Naive thymus-derived CD8-positive, alpha-beta T cell (primary cell): ENCODE results near the gene MN1. TPM values are rescaled to one million over a fixed set of nuclear protein-coding genes. Genes with fewer than 3 reads are reported as not detected.

Experiments
- ATAC-seq, 2 donors: fragments of 150-1000 bp; cut with Tn5 transposase in 1 of 2; sonication (Bioruptor Pico), chemical (Tn5 transposase) in 1 of 2; 1 replicate in 1 of 2; 2 replicates in 1 of 2; pipeline ENCODE4 v1.10.0; 2021; ENCODE audit warnings: mild to moderate bottlenecking in 2 of 2, moderate library complexity in 2 of 2
- POLR2A ChIA-PET: fragments of 350-600 bp; sonication (Branson Sonifier 250); formaldehyde crosslinking; loops from one replicate; lab custom pipeline; 2021; ENCODE audit warnings: antibody characterized with exemption; lab: Charles Lee
- DNase-seq, 10 donors: peaks; one replicate each; pipeline versions ENCODE4 v3.0.0 to v3.0.0-alpha.2; 2020 to 2022
- H3K27ac Mint-ChIP-seq, 10 donors: one replicate each; pipeline ENCODE4 v1.8.0; 2020 to 2022; ENCODE audit warnings: mild to moderate bottlenecking in 10 of 10, mixed read lengths in 10 of 10, moderate library complexity in 4 of 10, inconsistent platforms in 1 of 10
- H3K27me3 Mint-ChIP-seq, 5 donors: one replicate each; pipeline ENCODE4 v1.8.0; 2021 to 2022; ENCODE audit warnings: mixed read lengths in 5 of 5
- H3K36me3 Mint-ChIP-seq, 3 donors: one replicate each; pipeline ENCODE4 v1.8.0; 2020 to 2022; ENCODE audit warnings: mixed read lengths in 3 of 3, mild to moderate bottlenecking in 2 of 3, inconsistent platforms in 1 of 3
- H3K4me1 Mint-ChIP-seq, 4 donors: one replicate each; pipeline ENCODE4 v1.8.0; 2021 to 2022; ENCODE audit warnings: mixed read lengths in 4 of 4
- H3K4me3 Mint-ChIP-seq, 10 donors: one replicate each; pipeline ENCODE4 v1.8.0; 2020 to 2022; ENCODE audit warnings: mild to moderate bottlenecking in 10 of 10, mixed read lengths in 10 of 10, moderate library complexity in 6 of 10, inconsistent platforms in 1 of 10
- H3K9me3 Mint-ChIP-seq, 9 donors: one replicate each; pipeline ENCODE4 v1.8.0; 2020 to 2022; ENCODE audit warnings: mixed read lengths in 9 of 9, mild to moderate bottlenecking in 3 of 9, inconsistent platforms in 1 of 9, moderate library complexity in 1 of 9
- polyA plus RNA-seq, 3 donors: library from polyadenylated mRNA; unstranded; fragments of 300-500 nt; fragmentation: Illumina TruSeq; gene quantifications; one replicate each; pipeline ENCODE4 v1.2.3, GENCODE V29; 2021
- total RNA-seq, 8 experiments: library from RNA in 2 of 8; stranded (reverse) in 2 of 8; gene quantifications; one replicate each; pipeline ENCODE4 v1.2.3 and lab custom pipeline; 2021 to 2026

The MN1 gene
- total and polyA plus RNA-seq, 5 experiments from 2014 or later: 0.10 to 0.39 (median 0.22) TPM; not detected in 2

DNA sequence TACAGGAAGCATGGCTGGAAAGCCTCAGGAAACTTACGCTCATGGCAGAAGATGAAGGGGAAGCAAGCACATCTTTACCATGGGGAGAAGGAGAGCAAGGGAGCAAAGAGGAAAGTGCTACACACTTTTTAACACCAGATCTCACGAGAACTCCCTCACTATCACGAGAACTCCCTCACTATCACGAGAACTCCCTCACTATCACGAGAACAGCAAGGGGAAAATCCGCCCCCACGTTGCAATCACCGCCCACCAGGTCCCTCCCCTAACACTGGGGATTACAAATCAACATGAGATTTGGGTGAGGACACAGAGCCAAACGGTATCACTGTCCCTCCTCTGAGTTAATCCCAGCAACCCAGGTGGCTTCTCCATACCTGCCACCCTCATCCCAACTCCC is 84.5 kb downstream of the MN1 start:
- H3K36me3 Mint-ChIP-seq: no peaks in the 10 kb centered on the region
- no peak overlapping the region for H3K27ac Mint-ChIP-seq

DNA sequence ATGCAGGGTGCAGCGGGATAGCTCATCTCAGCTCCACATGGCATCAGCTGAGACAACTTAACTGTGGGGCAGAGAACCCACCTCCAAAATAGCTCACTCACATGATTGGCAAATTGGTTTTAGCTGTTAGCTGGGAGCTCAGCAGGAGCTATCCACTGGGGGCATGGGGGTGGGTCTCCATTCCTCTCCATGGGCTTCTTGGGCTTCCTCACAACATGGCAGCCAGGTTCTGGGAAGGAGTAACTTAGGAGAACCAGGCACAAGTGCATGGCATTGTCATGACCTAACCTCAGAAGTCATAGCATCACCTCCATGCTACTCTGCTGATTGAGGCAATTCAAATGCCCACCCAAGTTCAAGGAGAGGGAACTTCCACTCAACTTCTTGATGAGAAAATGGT is 85.5 kb downstream of the MN1 start:
- no peak for DNase-seq

More for the DNA sequence above, 84.5 kb downstream of the MN1 start:
- ATAC-seq (no peak), DNase-seq (no peak)
- no peak overlapping the region for H3K4me3 Mint-ChIP-seq
- no peaks in the 10 kb centered on the region for H3K4me1 Mint-ChIP-seq
- POLR2A ChIA-PET: no interaction called here
- H3K9me3 Mint-ChIP-seq: peaks cover 0 to 3% (median 0%) of the 10 kb centered on the region in 9 donors
- peaks cover 10 to 37% (median 33%) of the 10 kb centered on the region in 5 donors for H3K27me3 Mint-ChIP-seq

GRCh38 chr22:27715106-27715505 is 86.5 kb downstream of the MN1 start:
- DNase-seq (no peak), ATAC-seq (no peak)
- no peak overlapping the region for H3K27ac Mint-ChIP-seq
- peaks cover 14 to 51% (median 45%) of the 10 kb centered on the region in 5 donors for H3K27me3 Mint-ChIP-seq
- POLR2A ChIA-PET: no interaction called here
- no peaks in the 10 kb centered on the region for H3K36me3 Mint-ChIP-seq
- H3K9me3 Mint-ChIP-seq: peaks cover 0 to 5% (median 0%) of the 10 kb centered on the region in 9 donors
- peaks cover 0 to 4% (median 0%) of the 10 kb centered on the region in 4 donors for H3K4me1 Mint-ChIP-seq
- no peak overlapping the region for H3K4me3 Mint-ChIP-seq

More for the DNA sequence above, 85.5 kb downstream of the MN1 start:
- H3K27ac Mint-ChIP-seq: no peak overlapping the region
- ATAC-seq: no peak
- POLR2A ChIA-PET: no interaction called here
- no peak overlapping the region for H3K4me3 Mint-ChIP-seq
- peaks cover 10 to 41% (median 37%) of the 10 kb centered on the region in 5 donors for H3K27me3 Mint-ChIP-seq
- no peaks in the 10 kb centered on the region for H3K36me3 Mint-ChIP-seq
- H3K4me1 Mint-ChIP-seq: no peaks in the 10 kb centered on the region
- peaks cover 0 to 5% (median 0%) of the 10 kb centered on the region in 9 donors for H3K9me3 Mint-ChIP-seq

GRCh38 chr22:27714068-27714467 is 87.5 kb downstream of the MN1 start:
- peaks cover 14 to 54% (median 47%) of the 10 kb centered on the region in 5 donors for H3K27me3 Mint-ChIP-seq
- no peak overlapping the region for H3K4me3 Mint-ChIP-seq
- ATAC-seq: no peak
- no peak overlapping the region for H3K27ac Mint-ChIP-seq
- peaks cover 0 to 5% (median 0%) of the 10 kb centered on the region in 9 donors for H3K9me3 Mint-ChIP-seq
- DNase-seq: no peak
- no peaks in the 10 kb centered on the region for H3K36me3 Mint-ChIP-seq
- POLR2A ChIA-PET: no interaction called here
- peaks cover 0 to 4% (median 0%) of the 10 kb centered on the region in 4 donors for H3K4me1 Mint-ChIP-seq

DNA sequence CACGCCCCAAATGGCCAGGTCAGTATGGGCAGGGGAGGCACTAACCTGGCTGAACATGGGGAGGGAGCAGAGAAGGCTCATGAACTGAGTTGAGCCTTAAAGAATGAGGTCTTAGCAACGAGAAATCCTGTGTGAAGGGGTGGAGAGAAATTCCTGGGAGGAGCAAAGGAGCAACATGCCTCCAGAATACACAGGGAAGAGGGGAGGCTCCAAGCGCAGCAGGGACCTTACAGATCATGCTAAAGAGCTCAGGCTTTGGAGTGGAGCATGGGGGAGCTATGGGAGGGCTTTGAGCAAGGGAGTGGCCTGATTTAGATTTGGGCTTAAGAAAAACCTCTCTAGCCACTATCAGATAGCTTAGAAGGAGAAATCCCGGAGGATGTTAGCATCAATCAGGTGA is 88.1 kb downstream of the MN1 start:
- Mint-ChIP-seq H3K4me1 (peaks cover 0 to 4% (median 0%) of the 10 kb centered on the region in 4 donors), H3K27me3 (peaks cover 13 to 50% (median 42%) of the 10 kb centered on the region in 5 donors), H3K27ac (no peak overlapping the region), H3K4me3 (no peak overlapping the region), H3K9me3 (peaks cover 0 to 5% (median 0%) of the 10 kb centered on the region in 9 donors), H3K36me3 (no peaks in the 10 kb centered on the region)
- ATAC-seq (no peak), DNase-seq (no peak)
- POLR2A ChIA-PET: no interaction called here

GRCh38 chr22:27711756-27712155 is 89.8 kb downstream of the MN1 start:
- H3K4me3 Mint-ChIP-seq: no peak overlapping the region
- peaks cover 13 to 43% (median 27%) of the 10 kb centered on the region in 5 donors for H3K27me3 Mint-ChIP-seq
- POLR2A ChIA-PET: no interaction called here
- H3K36me3 Mint-ChIP-seq: no peaks in the 10 kb centered on the region
- DNase-seq (no peak), ATAC-seq (no peak)
- H3K4me1 Mint-ChIP-seq: peaks cover 0 to 4% (median 0%) of the 10 kb centered on the region in 4 donors
- peaks cover 0 to 8% (median 0%) of the 10 kb centered on the region in 9 donors for H3K9me3 Mint-ChIP-seq
- H3K27ac Mint-ChIP-seq: no peak overlapping the region

DNA sequence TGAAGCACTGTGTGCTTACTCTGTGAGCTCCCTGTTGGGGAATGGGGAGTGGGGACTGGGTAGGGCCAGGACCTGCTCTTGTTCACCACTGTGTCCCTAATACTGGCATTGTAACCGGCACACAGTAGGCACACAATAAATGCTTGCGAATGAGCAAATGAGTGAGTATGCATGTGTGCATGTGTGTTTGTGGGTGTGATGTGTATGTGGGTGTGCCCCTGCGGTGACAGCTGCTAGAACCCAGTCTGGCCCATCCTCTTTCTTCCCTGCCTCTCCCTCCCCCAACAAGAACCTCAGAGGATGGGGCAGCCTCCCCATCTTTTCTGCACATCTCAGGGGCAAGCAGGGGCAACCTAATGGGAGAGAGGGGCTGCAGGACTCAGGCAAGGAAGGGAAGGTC is 90.5 kb downstream of the MN1 start:
- DNase-seq (no peak), ATAC-seq (no peak)
- no peak overlapping the region for H3K4me3 Mint-ChIP-seq
- POLR2A ChIA-PET: no interaction called here
- H3K27me3 Mint-ChIP-seq: peaks cover 12 to 40% (median 26%) of the 10 kb centered on the region in 5 donors
- no peak overlapping the region for H3K27ac Mint-ChIP-seq
- no peaks in the 10 kb centered on the region for H3K36me3 Mint-ChIP-seq
- peaks cover 0 to 8% (median 0%) of the 10 kb centered on the region in 9 donors for H3K9me3 Mint-ChIP-seq
- peaks cover 0 to 4% (median 0%) of the 10 kb centered on the region in 4 donors for H3K4me1 Mint-ChIP-seq

DNA sequence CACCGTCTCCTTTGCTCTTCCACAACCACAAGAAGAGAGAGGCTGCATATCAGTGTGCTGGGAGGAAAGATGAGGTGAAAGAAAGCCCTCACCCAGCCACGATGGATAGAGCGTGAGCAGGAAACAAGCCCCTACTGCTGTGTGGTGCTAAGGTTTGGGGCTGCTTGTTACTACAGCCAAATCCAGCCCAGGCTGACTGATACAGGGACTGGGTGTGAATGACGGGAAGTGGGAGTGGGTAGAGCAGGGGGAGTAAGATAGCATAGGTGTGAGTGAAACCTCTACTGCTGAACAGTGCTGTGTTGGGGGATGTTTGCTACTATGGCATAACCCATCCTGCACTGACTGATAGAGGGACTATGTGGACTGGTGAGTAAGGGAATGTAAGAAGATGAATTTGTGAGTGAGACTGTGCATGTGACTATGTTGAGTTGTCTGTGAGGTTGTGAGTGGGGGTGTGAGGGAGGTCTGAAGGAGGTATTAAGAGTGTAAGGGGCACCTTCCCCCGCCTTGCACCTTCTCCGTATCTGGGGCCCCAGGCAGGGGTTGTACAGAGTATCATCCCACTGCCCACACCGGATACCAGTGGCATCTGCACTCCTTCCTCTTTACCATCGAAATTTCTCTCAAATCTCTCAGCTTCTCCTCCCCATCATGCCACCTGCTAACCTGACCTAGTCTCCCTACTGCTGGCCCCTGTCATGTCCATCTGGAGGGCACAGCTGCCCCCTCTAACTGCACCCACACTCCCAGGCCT is 91.5 kb downstream of the MN1 start:
- H3K4me3 Mint-ChIP-seq: no peak overlapping the region
- no peak overlapping the region for H3K27ac Mint-ChIP-seq
- peaks cover 0 to 4% (median 0%) of the 10 kb centered on the region in 4 donors for H3K4me1 Mint-ChIP-seq
- ATAC-seq (no peak), DNase-seq (no peak)
- peaks cover 9 to 37% (median 21%) of the 10 kb centered on the region in 5 donors for H3K27me3 Mint-ChIP-seq
- POLR2A ChIA-PET: no interaction called here
- no peaks in the 10 kb centered on the region for H3K36me3 Mint-ChIP-seq
- H3K9me3 Mint-ChIP-seq: peaks cover 0 to 5% (median 0%) of the 10 kb centered on the region in 9 donors

DNA sequence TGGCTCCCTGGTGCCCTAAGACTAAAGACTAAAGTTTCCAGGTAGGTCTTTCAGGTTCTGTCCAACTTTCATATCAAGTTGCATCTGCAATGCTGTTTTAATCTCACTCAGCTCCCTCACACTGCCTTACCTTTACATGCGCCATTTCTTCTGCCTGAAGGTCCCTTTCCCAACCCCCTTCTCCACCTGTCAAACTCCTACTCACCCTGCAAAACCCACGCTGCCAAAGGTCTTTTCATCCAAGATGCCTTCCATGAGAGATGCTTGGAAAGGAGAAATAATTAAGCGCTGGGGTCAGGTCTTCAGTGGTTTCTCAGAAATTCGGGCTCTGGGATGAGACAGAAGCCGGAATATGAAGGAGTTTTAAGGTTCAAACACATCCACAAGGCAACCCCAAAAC is 95.1 kb downstream of the MN1 start:
- POLR2A ChIA-PET: no interaction called here
- ATAC-seq: no peak
- H3K27ac Mint-ChIP-seq: no peak overlapping the region
- H3K4me3 Mint-ChIP-seq: no peak overlapping the region
- H3K27me3 Mint-ChIP-seq: peaks cover 2 to 25% (median 18%) of the 10 kb centered on the region in 5 donors
- peaks cover 0 to 4% (median 0%) of the 10 kb centered on the region in 4 donors for H3K4me1 Mint-ChIP-seq
- peaks cover 0 to 13% (median 0%) of the 10 kb centered on the region in 9 donors for H3K9me3 Mint-ChIP-seq
- DNase-seq: no peak
- H3K36me3 Mint-ChIP-seq: no peaks in the 10 kb centered on the region

DNA sequence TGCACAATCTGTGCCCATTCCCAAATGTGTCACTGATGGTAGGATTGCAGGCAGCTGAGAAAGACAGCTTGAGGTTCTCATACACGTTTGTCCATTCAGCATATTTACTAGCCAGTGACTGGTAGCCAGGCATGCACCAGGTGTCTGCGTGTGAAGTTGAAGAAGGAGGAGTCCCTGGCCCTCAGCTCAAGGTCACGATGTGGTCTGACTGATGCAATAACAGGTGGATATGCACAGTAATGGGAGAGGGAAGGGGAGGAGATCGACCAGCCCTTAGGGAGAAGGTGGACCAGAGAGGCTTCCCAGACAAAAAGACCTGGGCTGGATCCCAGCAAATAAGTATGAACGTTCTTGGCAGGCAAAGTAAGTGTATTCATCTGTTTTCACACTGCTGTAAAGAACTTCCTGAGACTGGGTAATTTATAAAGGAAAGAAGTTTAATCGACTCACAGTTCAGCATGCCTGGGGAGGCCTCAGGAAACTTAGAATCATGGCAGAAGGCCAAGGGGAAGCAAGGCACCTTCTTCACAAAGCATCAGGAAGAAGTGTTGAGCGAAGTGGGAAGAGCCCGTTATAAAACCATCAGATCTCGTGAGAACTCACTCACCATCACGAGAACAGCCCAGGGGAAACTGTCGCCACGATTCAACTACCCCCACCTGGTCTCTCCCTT is 96.0 kb downstream of the MN1 start:
- Mint-ChIP-seq H3K4me3 (no peak overlapping the region), H3K36me3 (no peaks in the 10 kb centered on the region), H3K27me3 (peaks cover 2 to 17% (median 10%) of the 10 kb centered on the region in 5 donors), H3K27ac (no peak overlapping the region), H3K9me3 (peaks cover 0 to 12% (median 0%) of the 10 kb centered on the region in 9 donors), H3K4me1 (peaks cover 0 to 4% (median 0%) of the 10 kb centered on the region in 4 donors)
- DNase-seq (no peak), ATAC-seq (no peak)
- POLR2A ChIA-PET: no interaction called here

DNA sequence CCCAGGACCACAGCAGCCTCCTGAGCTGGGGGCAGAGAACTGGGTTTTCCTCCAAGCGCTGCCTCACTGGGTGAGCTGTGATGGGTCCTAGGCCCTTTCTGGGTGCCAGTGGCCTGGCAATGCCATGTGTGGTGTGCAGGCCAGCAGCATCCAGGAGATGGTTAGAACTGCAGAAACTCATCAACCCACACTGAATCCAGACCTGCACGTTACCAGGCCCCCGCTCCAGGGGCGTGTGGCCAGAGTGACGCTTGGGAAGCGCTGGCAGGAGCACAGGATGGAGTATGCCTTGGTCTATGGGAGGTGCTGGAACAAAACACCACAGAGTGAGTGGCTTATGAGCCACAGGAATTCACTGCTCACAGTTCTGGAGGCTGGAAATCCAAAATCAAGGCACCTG is 97.0 kb downstream of the MN1 start:
- H3K36me3 Mint-ChIP-seq: no peaks in the 10 kb centered on the region
- no peaks in the 10 kb centered on the region for H3K4me1 Mint-ChIP-seq
- ATAC-seq (no peak), DNase-seq (no peak)
- peaks cover 0 to 16% (median 0%) of the 10 kb centered on the region in 9 donors for H3K9me3 Mint-ChIP-seq
- no peak overlapping the region for H3K27ac Mint-ChIP-seq
- POLR2A ChIA-PET: no interaction called here
- peaks cover 0 to 10% (median 6%) of the 10 kb centered on the region in 5 donors for H3K27me3 Mint-ChIP-seq
- no peak overlapping the region for H3K4me3 Mint-ChIP-seq

DNA sequence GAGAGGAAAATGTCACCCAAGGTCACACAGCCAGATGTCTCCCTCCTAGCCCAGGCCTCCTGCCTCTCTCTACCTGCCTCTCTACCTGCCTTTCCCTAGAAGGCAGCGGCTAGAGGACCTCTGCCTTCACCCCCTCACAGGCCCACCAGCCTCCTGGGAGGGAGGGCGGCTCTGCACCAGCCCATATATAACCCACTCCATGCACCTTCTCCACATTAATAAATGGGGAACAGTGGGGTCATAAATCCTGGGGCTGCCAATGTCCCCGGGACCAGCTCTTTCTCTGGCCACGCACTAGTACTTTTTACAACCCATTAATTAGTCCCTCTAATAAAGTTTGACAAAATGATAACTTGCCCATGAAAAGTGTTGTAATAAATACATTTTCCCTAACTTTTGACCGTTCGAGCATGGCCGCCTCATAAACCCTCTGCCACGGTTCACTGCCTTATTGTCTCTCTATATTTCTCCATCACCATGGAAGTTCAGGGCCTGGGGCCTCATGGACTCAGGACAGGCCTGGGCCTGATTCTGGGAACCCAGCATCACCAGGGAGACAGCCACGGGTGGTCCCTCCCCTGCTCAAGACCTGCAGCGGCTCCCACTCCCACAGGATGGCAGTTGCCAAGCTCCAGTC is 102.1 kb downstream of the MN1 start:
- Mint-ChIP-seq H3K9me3 (peaks cover 0 to 19% (median 4%) of the 10 kb centered on the region in 9 donors), H3K27me3 (peaks cover 0 to 10% (median 2%) of the 10 kb centered on the region in 5 donors), H3K27ac (peak overlapping the region in 1 of 10 donors; percentile 27), H3K4me1 (no peaks in the 10 kb centered on the region), H3K36me3 (peaks cover 0 to 5% (median 2%) of the 10 kb centered on the region in 3 donors), H3K4me3 (no peak overlapping the region)
- ATAC-seq (no peak), DNase-seq (no peak)
- POLR2A ChIA-PET: no interaction called here
